Measurements from ENCODE around the gene AFF1.

Gene AFF1

DNA sequence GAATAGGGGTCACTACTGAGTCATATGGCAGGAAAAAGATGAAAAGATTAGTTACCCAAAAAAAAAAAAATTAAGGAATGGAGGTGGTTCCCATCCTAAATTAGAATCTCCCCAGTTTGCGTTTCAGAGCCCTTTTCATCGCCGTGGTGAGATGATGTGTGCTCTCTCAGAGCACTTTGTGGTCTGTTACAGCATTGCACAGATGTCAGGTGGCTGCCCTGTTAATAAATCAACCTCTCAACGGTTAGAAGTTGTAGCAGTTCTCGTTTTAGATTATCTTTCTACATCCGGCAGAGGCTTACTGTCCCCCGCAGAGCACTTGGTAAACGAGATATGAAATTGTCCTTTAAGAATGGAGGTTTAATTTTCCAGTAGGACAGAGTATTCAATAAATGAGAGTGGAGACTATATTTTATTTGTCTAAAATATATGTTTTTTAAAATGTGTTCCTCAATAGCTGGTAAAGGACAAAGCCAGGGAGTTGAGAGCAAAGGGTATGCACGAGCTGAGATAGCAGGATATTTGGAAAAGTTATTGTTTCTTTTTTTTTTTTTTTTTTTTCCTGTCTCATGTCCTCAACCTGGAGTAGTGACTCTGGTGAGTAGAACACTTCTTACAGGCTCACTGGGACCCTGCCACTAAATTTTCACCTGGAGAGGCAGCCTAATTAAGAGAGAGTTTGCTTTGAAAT, 26.9 kb downstream of the AFF1 start:
- no peaks in the 10 kb centered on the region for H3K9me3 ChIP-seq (ENCODE audit: control insufficient read depth, low read length)
- H3K36me3 ChIP-seq (ENCODE audit: control insufficient read depth, insufficient read depth, low read length, severe bottlenecking) = no peaks in the 10 kb centered on the region
- H3K4me1 ChIP-seq (ENCODE audit: control insufficient read depth, insufficient read depth, low read length) = peaks cover 32% of the 10 kb centered on the region
- no peak overlapping the region for H3K4me3 ChIP-seq (ENCODE audit: low read length)
- H3K27me3 ChIP-seq (replicated peaks; ENCODE audit: control insufficient read depth, insufficient read depth, low read length) = no peaks in the 10 kb centered on the region
- no peak overlapping the region for H3K9ac ChIP-seq (ENCODE audit: low read length)
- DNase-seq (ENCODE audit: low read depth) = no peak

DNA sequence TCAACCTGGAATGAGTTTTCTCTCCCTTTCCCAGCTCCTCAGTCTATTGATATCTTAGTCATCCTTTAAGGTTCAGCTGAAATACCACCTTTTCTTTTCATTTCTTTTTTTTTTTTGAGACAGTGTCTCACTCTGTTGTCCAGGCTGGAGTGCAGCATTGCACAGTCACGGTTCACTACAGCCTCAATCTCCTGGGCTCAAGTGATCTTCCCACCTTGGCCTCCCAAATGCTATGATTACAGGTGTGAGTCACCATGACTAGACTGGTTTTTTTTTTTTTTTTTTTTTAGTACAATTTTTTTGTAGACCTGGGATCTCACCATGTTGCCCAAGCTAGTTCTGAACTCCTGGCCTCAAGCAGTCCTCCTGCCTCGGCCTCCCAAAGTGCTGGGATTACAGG, 28.9 kb downstream of the AFF1 start:
- H3K9ac ChIP-seq (ENCODE audit: low read length) = no peak overlapping the region
- peaks cover 24% of the 10 kb centered on the region for H3K4me1 ChIP-seq (ENCODE audit: control insufficient read depth, insufficient read depth, low read length)
- no peaks in the 10 kb centered on the region for H3K36me3 ChIP-seq (ENCODE audit: control insufficient read depth, insufficient read depth, low read length, severe bottlenecking)
- H3K9me3 ChIP-seq (ENCODE audit: control insufficient read depth, low read length) = no peaks in the 10 kb centered on the region
- no peak for DNase-seq (ENCODE audit: low read depth)
- no peaks in the 10 kb centered on the region for H3K27me3 ChIP-seq (replicated peaks; ENCODE audit: control insufficient read depth, insufficient read depth, low read length)
- H3K4me3 ChIP-seq (ENCODE audit: low read length) = no peak overlapping the region

DNA sequence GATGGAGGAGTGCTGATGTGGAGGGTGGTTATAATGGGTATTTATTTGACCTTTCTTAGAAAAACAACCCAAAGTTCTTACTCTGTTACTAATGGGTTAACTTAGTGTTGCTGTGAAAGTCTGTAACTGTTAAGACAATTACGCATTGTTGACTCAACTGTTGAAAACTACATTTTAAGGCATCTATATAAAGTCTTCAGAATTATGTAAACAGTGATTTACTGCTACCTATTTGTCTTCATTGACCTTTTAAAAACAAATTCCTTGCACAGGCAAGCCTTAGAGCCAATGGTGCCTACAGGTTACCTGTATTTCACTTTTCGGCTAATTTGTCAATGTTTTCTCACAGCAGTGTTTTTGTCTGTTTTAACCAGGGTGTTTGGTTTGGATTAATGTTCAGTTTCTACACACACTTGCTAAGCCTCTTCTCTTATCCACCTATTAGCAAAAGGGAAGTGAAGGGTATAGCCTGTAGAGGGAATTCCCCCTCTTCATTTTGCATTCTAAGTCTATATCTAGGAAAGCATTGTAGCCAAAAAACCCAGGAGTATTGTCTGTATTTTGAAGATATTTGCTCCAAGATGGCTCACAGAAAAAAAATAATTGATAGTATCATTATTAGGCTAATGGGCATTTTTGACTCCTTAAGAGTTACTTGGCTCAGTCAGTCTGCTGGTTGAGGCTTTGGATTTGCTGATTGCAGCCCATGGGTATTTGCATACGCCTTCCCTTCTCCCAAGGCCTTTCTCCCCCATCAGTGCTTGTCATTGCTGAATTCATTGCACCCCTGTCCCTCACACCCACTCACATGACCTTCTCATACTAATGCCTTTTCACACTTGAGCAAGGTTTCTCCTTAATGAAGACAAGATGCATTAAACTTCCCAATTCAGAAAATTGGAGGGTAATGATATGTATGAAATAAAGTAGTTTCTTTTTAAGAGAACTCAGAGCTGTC, 30.5 kb downstream of the AFF1 start:
- Histone ChIP-seq H3K4me3 (ENCODE audit: low read length) (no peak overlapping the region), H3K9me3 (ENCODE audit: control insufficient read depth, low read length) (no peaks in the 10 kb centered on the region), H3K27me3 (replicated peaks; ENCODE audit: control insufficient read depth, insufficient read depth, low read length) (no peaks in the 10 kb centered on the region), H3K36me3 (ENCODE audit: control insufficient read depth, insufficient read depth, low read length, severe bottlenecking) (peaks cover 2% of the 10 kb centered on the region), H3K4me1 (ENCODE audit: control insufficient read depth, insufficient read depth, low read length) (peaks cover 9% of the 10 kb centered on the region), H3K9ac (ENCODE audit: low read length) (no peak overlapping the region)
- no peak for DNase-seq (ENCODE audit: low read depth)

DNA sequence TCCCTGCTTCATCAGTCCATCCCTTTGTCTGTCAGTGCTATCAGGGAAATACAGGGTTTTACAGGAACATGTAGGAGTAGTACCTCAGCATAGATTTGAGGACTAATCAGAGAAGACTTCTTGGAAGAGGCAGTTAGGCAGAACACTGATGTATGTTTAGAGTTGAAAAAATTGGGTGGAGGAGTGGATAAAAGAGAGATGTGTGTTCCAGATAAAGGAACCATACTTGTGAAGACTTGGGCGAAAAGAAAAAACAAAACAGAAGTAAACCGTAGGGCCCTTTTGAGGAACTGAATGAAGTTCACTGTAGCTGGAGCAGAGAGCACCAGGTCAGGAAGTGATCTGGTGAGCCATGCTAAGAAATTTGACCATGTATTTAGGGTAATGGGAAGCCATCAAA, 32.3 kb downstream of the AFF1 start:
- no peaks in the 10 kb centered on the region for H3K27me3 ChIP-seq (replicated peaks; ENCODE audit: control insufficient read depth, insufficient read depth, low read length)
- H3K9ac ChIP-seq (ENCODE audit: low read length) = no peak overlapping the region
- H3K4me3 ChIP-seq (ENCODE audit: low read length) = no peak overlapping the region
- no peaks in the 10 kb centered on the region for H3K4me1 ChIP-seq (ENCODE audit: control insufficient read depth, insufficient read depth, low read length)
- no peaks in the 10 kb centered on the region for H3K9me3 ChIP-seq (ENCODE audit: control insufficient read depth, low read length)
- peaks cover 5% of the 10 kb centered on the region for H3K36me3 ChIP-seq (ENCODE audit: control insufficient read depth, insufficient read depth, low read length, severe bottlenecking)
- no peak for DNase-seq (ENCODE audit: low read depth)

DNA sequence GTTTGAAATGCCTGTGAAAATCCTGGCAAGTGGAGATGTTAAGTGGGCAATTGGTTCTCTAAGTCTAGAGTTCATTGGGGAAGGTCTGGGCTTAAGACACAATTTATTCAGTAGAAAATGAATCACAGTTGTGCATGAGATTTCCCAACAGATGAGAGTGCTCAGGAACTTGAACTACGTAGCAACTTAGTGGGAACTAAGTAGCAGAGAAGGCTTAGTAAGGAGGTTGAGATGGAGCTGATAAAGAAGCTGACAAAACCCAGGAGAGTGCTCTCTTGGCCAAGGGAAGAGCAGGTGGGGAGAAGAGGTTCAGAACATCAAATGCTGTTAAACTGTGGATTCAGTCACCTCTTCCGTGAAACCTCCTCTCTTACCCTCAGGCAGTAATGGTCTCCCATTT, 33.0 kb downstream of the AFF1 start:
- peaks cover 5% of the 10 kb centered on the region for H3K4me1 ChIP-seq (ENCODE audit: control insufficient read depth, insufficient read depth, low read length)
- H3K4me3 ChIP-seq (ENCODE audit: low read length) = no peak overlapping the region
- no peaks in the 10 kb centered on the region for H3K9me3 ChIP-seq (ENCODE audit: control insufficient read depth, low read length)
- H3K27me3 ChIP-seq (replicated peaks; ENCODE audit: control insufficient read depth, insufficient read depth, low read length) = no peaks in the 10 kb centered on the region
- peak; percentile 40 for DNase-seq (ENCODE audit: low read depth)
- H3K36me3 ChIP-seq (ENCODE audit: control insufficient read depth, insufficient read depth, low read length, severe bottlenecking) = peaks cover 5% of the 10 kb centered on the region
- H3K9ac ChIP-seq (ENCODE audit: low read length) = no peak overlapping the region

DNA sequence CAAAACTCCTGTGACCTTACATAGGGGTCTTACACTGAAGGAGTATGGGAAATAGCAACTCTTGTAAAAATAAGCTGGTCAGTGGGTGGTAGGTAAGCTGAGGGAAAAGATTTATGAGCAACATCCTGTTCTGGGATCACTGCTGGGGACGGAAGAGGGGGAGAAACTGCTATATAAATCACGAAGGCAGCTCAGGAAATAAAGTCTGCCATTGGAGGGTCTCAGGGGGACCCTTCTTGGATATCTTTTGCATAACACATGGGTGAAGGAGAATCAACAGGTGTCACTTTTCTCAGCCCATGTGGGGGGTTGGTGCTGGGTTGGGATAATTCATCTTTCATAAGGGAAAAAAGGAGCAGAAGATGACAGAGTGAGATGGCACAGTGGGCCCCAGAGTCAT, 33.7 kb downstream of the AFF1 start:
- peaks cover 12% of the 10 kb centered on the region for H3K4me1 ChIP-seq (ENCODE audit: control insufficient read depth, insufficient read depth, low read length)
- H3K36me3 ChIP-seq (ENCODE audit: control insufficient read depth, insufficient read depth, low read length, severe bottlenecking) = peaks cover 5% of the 10 kb centered on the region
- no peaks in the 10 kb centered on the region for H3K27me3 ChIP-seq (replicated peaks; ENCODE audit: control insufficient read depth, insufficient read depth, low read length)
- H3K4me3 ChIP-seq (ENCODE audit: low read length) = no peak overlapping the region
- H3K9me3 ChIP-seq (ENCODE audit: control insufficient read depth, low read length) = no peaks in the 10 kb centered on the region
- no peak overlapping the region for H3K9ac ChIP-seq (ENCODE audit: low read length)
- DNase-seq (ENCODE audit: low read depth) = no peak

DNA sequence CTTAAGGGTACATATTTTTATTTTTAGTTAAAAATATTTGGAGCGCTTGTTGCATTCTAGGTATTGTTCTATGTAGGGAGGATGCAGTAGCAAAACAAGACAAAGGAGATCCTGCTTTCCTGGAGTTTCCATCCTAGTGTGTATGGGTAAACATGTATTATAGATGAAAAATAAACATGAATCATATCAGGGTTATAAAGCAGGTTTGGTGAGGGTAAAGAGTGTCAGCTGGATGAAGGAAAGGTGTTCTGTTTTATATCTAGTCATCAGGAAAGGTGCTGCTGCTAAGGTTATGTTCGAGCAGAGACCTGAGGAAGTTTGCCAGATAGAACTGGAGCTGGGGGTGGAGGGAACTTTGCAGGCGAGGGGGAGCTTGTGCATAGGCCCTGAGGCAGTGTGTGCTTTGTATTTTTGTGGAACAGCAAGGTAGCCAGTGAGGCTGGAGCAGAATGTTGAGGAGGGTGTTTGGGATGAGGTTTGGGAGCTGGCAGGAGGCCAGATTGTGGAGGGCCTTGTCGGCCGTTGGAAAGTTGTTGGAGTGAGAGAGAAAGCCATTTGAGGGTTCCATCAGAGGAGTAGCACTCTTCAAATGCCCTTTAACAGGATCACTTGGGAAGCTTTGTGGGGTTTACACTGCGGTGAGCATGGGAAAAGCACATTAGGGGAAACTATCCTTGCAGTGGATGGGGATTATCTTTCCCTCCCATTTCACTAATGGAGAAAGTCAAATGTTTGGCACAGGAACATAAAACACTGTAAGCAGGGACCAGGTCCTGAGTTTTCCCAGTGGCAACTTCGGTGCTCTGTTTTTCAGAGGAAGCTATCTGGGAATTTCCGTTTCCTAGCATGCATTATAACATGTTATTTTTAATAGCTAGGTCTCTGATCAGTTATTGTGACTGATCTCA, 35.9 kb downstream of the AFF1 start:
- DNase-seq (ENCODE audit: low read depth) = no peak
- H3K4me1 ChIP-seq (ENCODE audit: control insufficient read depth, insufficient read depth, low read length) = peaks cover 13% of the 10 kb centered on the region
- H3K9me3 ChIP-seq (ENCODE audit: control insufficient read depth, low read length) = no peaks in the 10 kb centered on the region

DNA sequence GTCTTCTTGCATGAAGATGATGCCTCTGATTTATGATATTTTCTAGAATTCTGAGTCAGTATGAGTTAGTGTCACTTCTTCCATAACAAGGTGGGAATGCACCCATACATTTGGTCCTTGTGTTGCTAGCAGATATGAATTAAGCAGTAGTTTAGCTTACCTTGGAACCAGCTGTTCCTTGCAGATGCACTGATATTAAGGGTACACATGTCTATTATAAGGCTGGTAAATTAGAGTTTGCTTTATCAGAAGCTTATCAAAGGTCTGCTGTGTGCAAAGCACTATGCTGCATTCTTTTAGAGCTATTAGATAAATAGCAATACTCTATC, 36.5 kb downstream of the AFF1 start:
- H3K9ac ChIP-seq (ENCODE audit: low read length) = no peak overlapping the region
- no peak for DNase-seq (ENCODE audit: low read depth)

More for the DNA sequence above, 35.9 kb downstream of the AFF1 start:
- H3K4me3 ChIP-seq (ENCODE audit: low read length) = no peak overlapping the region
- peaks cover 5% of the 10 kb centered on the region for H3K36me3 ChIP-seq (ENCODE audit: control insufficient read depth, insufficient read depth, low read length, severe bottlenecking)
- H3K9ac ChIP-seq (ENCODE audit: low read length) = no peak overlapping the region
- H3K27me3 ChIP-seq (replicated peaks; ENCODE audit: control insufficient read depth, insufficient read depth, low read length) = no peaks in the 10 kb centered on the region

DNA sequence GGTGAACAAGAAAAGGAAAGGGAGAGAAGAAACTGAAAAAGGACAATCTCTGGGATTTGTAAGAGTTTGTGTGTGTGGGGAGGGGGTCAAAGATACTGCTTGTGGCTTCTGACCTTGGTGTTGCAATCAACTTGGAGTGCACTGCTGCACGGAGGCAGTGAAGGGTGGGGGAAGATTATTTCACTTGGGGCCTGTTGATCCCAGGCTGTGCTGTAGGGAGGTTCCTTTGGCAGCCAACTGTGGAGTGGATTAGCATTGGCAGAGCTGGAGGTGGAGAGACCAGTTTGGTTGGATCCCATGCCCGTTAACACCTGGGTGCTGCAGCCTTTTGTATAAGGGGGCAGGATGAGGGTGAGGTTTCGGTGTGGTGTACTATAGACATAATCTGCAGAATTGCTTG, 38.2 kb downstream of the AFF1 start:
- H3K4me3 ChIP-seq (ENCODE audit: low read length) = no peak overlapping the region
- no peak for DNase-seq (ENCODE audit: low read depth)
- H3K27me3 ChIP-seq (replicated peaks; ENCODE audit: control insufficient read depth, insufficient read depth, low read length) = no peaks in the 10 kb centered on the region
- no peaks in the 10 kb centered on the region for H3K9me3 ChIP-seq (ENCODE audit: control insufficient read depth, low read length)
- H3K9ac ChIP-seq (ENCODE audit: low read length) = no peak overlapping the region
- peaks cover 5% of the 10 kb centered on the region for H3K36me3 ChIP-seq (ENCODE audit: control insufficient read depth, insufficient read depth, low read length, severe bottlenecking)
- H3K4me1 ChIP-seq (ENCODE audit: control insufficient read depth, insufficient read depth, low read length) = peaks cover 13% of the 10 kb centered on the region

More for the DNA sequence above, 36.5 kb downstream of the AFF1 start:
- no peaks in the 10 kb centered on the region for H3K9me3 ChIP-seq (ENCODE audit: control insufficient read depth, low read length)
- H3K4me1 ChIP-seq (ENCODE audit: control insufficient read depth, insufficient read depth, low read length) = peaks cover 13% of the 10 kb centered on the region
- no peak overlapping the region for H3K4me3 ChIP-seq (ENCODE audit: low read length)
- H3K27me3 ChIP-seq (replicated peaks; ENCODE audit: control insufficient read depth, insufficient read depth, low read length) = no peaks in the 10 kb centered on the region
- peaks cover 5% of the 10 kb centered on the region for H3K36me3 ChIP-seq (ENCODE audit: control insufficient read depth, insufficient read depth, low read length, severe bottlenecking)

DNA sequence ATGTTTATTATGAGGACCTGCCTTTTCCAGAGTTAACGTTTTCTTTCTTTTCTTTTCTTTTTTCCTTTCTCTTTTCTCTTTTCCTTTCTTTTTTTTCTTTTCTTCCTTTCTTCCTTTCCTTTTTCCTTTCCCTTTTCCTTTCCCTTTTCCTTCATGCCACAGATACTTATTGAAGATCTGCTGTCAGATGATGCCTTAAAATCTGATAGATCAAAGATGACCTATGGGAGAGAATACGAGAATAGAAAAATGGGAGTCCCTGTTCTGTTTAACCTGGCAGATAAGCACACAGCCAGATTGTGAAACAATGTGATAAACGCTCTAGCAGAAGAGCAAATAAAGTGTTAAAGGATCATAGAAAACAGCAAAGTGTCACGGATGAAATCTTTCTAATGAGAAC, 38.9 kb downstream of the AFF1 start:
- Histone ChIP-seq H3K4me1 (ENCODE audit: control insufficient read depth, insufficient read depth, low read length) (peaks cover 13% of the 10 kb centered on the region), H3K36me3 (ENCODE audit: control insufficient read depth, insufficient read depth, low read length, severe bottlenecking) (peaks cover 5% of the 10 kb centered on the region), H3K27me3 (replicated peaks; ENCODE audit: control insufficient read depth, insufficient read depth, low read length) (no peaks in the 10 kb centered on the region), H3K4me3 (ENCODE audit: low read length) (no peak overlapping the region), H3K9ac (ENCODE audit: low read length) (no peak overlapping the region), H3K9me3 (ENCODE audit: control insufficient read depth, low read length) (no peaks in the 10 kb centered on the region)
- DNase-seq (ENCODE audit: low read depth) = no peak

DNA sequence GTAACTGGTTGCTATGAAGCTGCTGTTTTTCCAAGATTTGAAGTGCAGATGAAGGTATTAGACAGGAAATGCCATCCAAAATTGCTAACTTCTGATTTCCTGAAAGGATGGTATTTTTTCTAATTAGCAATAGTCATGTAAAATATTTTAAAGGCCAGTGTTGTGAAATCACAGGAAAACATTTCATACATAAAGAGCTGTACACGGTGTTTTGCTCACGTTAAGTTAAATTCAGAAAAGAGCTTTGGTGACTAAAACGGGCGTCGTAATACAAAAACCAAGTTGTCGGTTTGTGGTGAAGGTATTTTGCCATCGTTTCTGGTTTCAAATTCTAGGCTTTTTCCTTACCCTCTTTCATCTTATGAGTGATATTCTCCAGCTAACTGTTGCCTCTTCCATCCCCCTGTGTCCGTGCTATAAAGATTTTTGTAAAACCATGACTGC, 39.8 kb downstream of the AFF1 start:
- peaks cover 5% of the 10 kb centered on the region for H3K36me3 ChIP-seq (ENCODE audit: control insufficient read depth, insufficient read depth, low read length, severe bottlenecking)
- H3K4me3 ChIP-seq (ENCODE audit: low read length) = no peak overlapping the region
- H3K9me3 ChIP-seq (ENCODE audit: control insufficient read depth, low read length) = no peaks in the 10 kb centered on the region
- peak; percentile 62 for DNase-seq (ENCODE audit: low read depth)
- no peak overlapping the region for H3K9ac ChIP-seq (ENCODE audit: low read length)
- H3K27me3 ChIP-seq (replicated peaks; ENCODE audit: control insufficient read depth, insufficient read depth, low read length) = no peaks in the 10 kb centered on the region
- H3K4me1 ChIP-seq (ENCODE audit: control insufficient read depth, insufficient read depth, low read length) = peaks cover 13% of the 10 kb centered on the region

All from adipocyte (in vitro differentiated cells).